GM18508 (cell line): Measurements from ENCODE around the gene NR4A1.

Source experiments
- ATAC-seq: cut with Tn5 transposase; IDR thresholded peaks from one replicate; pipeline ENCODE4 v1.9.1; 2021; ENCODE audit warnings: moderate number of reproducible peaks; ENCODE audit not compliant: insufficient read depth, unreplicated experiment

NR4A1 gene

GRCh38 chr12:52050758-52051541 lies at the start of gene NR4A1:
Gene NR4A1, plus strand, starts transcription at chr12:52051442. Its CDS starts 2,887 bp downstream, at chr12:52054329.
- peak; percentile 44 for ATAC-seq

DNA sequence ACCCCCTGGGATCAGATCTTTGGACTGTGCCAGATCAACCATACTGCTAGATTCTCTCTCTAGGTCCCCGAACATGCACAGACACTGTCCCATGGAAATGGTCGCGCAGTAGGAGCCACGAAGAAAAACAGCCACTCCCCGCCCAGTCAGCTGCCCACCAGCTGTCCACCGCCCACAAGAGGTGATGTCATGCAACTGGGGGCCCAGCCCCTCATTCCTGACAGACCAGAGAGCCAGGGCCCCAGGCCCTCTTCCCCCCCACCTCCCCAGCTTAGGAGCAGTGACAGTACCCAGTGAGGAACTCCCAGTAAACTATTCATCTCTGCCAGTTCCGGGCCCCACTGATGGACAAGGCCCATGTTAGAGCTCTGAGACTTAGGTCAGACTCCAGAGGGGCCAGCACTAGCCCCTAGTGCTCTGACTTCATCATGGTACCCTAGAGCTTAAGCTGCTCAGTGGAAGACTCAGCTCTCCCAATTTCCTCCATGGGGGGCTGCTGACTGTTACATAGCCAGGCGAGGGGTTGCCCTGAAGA lies 48.2 kb upstream of the NR4A1 start:
- ATAC-seq: no peak

DNA sequence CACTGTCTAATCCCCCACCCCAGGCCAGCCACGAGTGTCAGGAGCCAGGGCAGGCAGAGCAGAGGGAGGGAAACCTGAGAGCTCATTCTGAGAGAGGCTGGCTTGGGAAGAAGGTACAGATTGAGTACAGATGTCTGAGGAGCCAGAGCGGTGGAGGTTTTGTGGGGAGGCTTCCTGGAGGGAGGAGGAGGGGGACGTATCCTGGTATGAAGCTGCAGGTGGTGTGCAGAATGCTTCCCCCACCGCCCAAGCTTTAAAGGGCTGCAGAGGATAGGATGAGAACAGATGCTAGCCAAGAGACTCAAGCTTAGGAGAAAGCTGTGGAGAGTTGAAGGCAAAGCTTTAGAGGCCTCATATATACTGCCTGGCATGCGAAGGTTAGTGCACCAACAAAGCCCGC lies 47.7 kb upstream of the NR4A1 start:
- ATAC-seq: no peak

- ATAC-seq: no peak
These were observed 47.1 kb upstream of the NR4A1 start for GRCh38 chr12:52004042-52004648.

GRCh38 chr12:52005218-52005902 lies 45.9 kb upstream of the NR4A1 start:
- no peak for ATAC-seq

- ATAC-seq: no peak
These were observed 45.1 kb upstream of the NR4A1 start for GRCh38 chr12:52005903-52006703.

DNA sequence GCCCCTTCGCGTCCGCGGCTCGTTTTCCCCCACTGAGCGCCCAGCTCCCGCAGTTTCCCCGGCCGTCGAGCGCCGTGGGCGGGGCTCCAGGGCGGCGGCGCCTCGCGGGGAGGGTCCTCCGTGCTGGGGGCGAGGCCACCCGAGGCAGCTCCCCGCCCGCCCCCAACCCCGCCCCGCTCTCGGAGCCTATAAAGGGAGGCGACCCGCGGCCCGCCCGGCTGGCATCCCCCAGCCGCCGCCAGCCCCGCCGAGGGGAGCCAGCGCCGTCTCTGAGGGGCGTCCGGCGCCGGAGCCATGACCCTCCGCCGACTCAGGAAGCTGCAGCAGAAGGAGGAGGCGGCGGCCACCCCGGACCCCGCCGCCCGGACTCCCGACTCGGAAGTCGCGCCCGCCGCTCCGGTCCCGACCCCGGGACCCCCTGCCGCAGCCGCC lies 44.5 kb upstream of the NR4A1 start, which contains the start of gene TAMALIN:
Gene TAMALIN (plus strand): TSS at position 221 of the 432 bp plus-strand sequence. CDS start 74 bp downstream, at position 295.
- ATAC-seq: no peak

GRCh38 chr12:52007158-52007921 lies 43.9 kb upstream of the NR4A1 start:
- no peak for ATAC-seq

- ATAC-seq: no peak
These were observed 43.2 kb upstream of the NR4A1 start for GRCh38 chr12:52007982-52008510.

- no peak for ATAC-seq
These were observed 42.0 kb upstream of the NR4A1 start for GRCh38 chr12:52009081-52009751.

GRCh38 chr12:52010152-52010622 lies 41.1 kb upstream of the NR4A1 start:
- ATAC-seq: no peak

- no peak for ATAC-seq
These were observed 40.3 kb upstream of the NR4A1 start for GRCh38 chr12:52010692-52011601.

GRCh38 chr12:52011602-52012214 lies 39.5 kb upstream of the NR4A1 start:
- no peak for ATAC-seq

GRCh38 chr12:52013626-52014310 lies 37.5 kb upstream of the NR4A1 start:
- ATAC-seq: no peak

- ATAC-seq: no peak
These were observed 36.4 kb upstream of the NR4A1 start for GRCh38 chr12:52014567-52015530.
